ENCODE data around the gene ZMYND10. TPM values are rescaled to one million over a fixed set of nuclear protein-coding genes. Genes with fewer than 3 reads are reported as not detected.

ZMYND10 gene
- total RNA-seq, 1 donor from 2014 or later, result 1.1 TPM

DNA sequence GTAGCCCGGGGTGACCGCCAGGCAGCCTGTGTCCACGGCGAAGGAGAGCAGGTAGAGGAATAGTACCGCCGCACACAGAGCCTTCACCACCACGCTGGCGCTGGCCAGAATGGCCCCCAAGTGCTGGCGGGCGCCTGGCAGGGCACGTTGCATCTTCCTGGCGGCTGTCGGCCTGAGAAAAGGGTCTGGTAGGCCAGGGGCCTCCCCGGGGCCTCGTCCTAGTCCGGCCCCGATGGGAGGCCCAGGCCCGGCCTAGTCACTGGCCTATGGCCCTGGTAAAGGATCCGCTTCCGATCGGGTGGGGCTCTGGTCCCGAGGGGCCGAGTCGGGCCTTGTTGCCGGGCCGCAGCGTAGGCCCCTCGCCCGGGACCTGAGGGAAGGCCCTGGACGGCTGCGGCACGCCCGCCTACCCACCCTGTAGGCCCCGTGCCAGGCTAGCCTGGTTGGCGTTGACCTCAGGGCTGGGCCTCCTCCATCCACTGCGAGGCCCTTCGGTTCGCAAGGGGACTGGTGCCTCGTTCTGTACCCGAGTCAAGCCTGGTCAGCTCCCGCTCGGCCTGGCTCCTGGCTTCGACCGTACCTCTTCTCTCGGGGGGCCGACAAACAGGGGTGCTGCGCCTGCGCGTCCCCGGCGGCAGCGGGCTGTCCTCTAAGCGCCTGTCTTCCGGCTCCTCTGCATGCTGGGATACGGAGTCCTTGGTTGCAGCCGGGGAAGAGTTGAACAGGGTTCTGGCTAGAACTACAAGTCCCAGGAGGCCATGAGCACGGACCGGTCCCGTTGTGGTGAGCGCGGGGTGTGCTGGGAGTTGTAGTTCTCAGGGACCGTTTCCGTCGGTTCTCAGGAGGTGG lies 13.6 kb upstream of the ZMYND10 start, which contains the start of gene TMEM115:
TSS of gene TMEM115 (minus strand) at position 611 of the 849 bp plus-strand sequence. CDS start at position 153, 458 bp downstream.
- H3K27me3 Mint-ChIP-seq (ENCODE audit: low read depth), result no peaks in the 10 kb centered on the region
- TF ChIP-seq, protein P1, sequence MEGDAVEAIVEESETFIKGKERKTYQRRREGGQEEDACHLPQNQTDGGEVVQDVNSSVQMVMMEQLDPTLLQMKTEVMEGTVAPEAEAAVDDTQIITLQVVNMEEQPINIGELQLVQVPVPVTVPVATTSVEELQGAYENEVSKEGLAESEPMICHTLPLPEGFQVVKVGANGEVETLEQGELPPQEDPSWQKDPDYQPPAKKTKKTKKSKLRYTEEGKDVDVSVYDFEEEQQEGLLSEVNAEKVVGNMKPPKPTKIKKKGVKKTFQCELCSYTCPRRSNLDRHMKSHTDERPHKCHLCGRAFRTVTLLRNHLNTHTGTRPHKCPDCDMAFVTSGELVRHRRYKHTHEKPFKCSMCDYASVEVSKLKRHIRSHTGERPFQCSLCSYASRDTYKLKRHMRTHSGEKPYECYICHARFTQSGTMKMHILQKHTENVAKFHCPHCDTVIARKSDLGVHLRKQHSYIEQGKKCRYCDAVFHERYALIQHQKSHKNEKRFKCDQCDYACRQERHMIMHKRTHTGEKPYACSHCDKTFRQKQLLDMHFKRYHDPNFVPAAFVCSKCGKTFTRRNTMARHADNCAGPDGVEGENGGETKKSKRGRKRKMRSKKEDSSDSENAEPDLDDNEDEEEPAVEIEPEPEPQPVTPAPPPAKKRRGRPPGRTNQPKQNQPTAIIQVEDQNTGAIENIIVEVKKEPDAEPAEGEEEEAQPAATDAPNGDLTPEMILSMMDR (IDR thresholded peaks at IDR 0.05), result no peak
- H3K27ac Mint-ChIP-seq (ENCODE audit: unreplicated experiment), result peak within 1 kb of the TSS; percentile 96
- DNase-seq (ENCODE audit: low spot score), result no peak
- H3K4me1 Mint-ChIP-seq (ENCODE audit: low read depth), result peaks cover 40% of the 10 kb centered on the region
- no peaks in the 10 kb centered on the region for H3K9me3 Mint-ChIP-seq (ENCODE audit: low read depth)
- peaks cover 8% of the 10 kb centered on the region for H3K36me3 Mint-ChIP-seq (ENCODE audit: low read depth)
- peak within 1 kb of the TSS; percentile 93 for H3K4me3 Mint-ChIP-seq (ENCODE audit: unreplicated experiment)

DNA sequence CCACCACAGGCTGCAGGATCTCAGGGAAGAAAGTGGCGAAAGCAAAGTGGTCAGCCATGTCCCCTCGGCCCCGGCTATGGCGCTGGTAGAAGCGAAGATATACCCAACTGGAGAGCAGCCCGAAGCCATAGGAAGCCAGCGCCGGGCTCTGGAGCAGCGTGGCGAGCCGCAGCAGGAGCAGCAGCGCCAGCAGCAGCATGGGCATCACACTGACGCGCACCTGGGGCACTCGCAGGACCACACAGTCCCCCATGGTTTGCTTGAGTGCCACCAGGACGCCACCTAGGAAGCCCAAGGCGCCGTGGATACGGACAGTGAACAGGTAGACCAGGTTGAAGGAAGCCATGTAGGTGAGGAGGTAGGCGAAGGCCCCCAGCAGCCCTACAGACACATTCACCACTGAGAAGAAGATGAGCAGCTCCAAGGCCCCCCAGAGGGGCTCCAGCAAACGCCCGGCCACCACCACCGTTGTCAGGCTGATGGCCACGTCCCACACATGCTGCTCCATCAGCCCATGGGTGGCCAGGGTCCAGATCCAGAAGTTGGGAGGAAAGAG lies 12.9 kb upstream of the ZMYND10 start:
- no peaks in the 10 kb centered on the region for H3K27me3 Mint-ChIP-seq (ENCODE audit: low read depth)
- TF ChIP-seq, protein P1 (IDR thresholded peaks at IDR 0.05), result no peak
- DNase-seq (ENCODE audit: low spot score), result no peak
- H3K4me3 Mint-ChIP-seq (ENCODE audit: unreplicated experiment), result peak overlapping the region; percentile 93
- peaks cover 39% of the 10 kb centered on the region for H3K4me1 Mint-ChIP-seq (ENCODE audit: low read depth)
- no peaks in the 10 kb centered on the region for H3K9me3 Mint-ChIP-seq (ENCODE audit: low read depth)
- H3K36me3 Mint-ChIP-seq (ENCODE audit: low read depth), result peaks cover 8% of the 10 kb centered on the region
- H3K27ac Mint-ChIP-seq (ENCODE audit: unreplicated experiment), result peak overlapping the region; percentile 91

DNA sequence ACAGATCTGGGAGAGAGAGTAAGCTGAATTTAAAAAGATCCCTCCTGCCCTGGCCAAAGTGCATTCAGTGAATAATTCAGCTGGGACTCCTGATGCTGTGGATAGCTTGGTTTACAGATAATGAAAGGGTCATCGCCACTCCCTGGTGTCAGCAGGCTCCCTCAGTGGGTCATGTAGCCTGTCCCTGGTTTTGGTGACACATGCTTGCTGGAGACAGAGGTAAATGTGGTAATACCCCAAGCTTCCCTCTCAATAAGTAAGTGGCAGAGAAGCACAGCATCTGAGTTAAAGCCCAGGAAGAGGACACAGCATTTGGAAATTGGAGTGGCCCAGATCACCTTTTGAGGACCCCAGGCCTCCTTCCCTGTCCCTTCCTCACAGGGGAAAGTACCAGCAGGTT lies 11.9 kb upstream of the ZMYND10 start:
- H3K36me3 Mint-ChIP-seq (ENCODE audit: low read depth), result peaks cover 8% of the 10 kb centered on the region
- TF ChIP-seq, protein P1 (IDR thresholded peaks at IDR 0.05), result no peak
- H3K9me3 Mint-ChIP-seq (ENCODE audit: low read depth), result no peaks in the 10 kb centered on the region
- no peak for DNase-seq (ENCODE audit: low spot score)
- peak overlapping the region; percentile 93 for H3K4me3 Mint-ChIP-seq (ENCODE audit: unreplicated experiment)
- H3K27me3 Mint-ChIP-seq (ENCODE audit: low read depth), result no peaks in the 10 kb centered on the region
- H3K4me1 Mint-ChIP-seq (ENCODE audit: low read depth), result peaks cover 43% of the 10 kb centered on the region
- peak overlapping the region; percentile 15 for H3K27ac Mint-ChIP-seq (ENCODE audit: unreplicated experiment)

DNA sequence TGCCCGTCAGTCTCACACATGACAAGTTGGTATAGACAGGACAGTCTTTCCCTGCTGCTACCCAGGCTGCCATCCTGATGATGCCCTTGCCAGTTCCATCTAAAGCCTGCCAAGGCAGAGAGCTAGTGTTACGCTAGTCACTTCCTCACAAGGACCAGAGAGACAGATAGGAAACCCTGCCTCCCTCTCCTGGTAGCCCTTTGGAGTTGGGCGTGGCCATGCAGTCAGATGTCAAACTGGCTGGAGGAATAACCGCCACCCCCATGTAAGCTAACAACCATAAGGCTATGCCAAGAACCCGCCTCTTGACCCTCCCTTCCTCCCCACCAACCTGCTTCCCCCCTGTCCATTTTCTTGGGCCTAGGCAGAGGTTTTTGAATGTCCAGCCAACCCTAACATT lies 11.0 kb upstream of the ZMYND10 start:
- no peaks in the 10 kb centered on the region for H3K9me3 Mint-ChIP-seq (ENCODE audit: low read depth)
- H3K27me3 Mint-ChIP-seq (ENCODE audit: low read depth), result no peaks in the 10 kb centered on the region
- peaks cover 49% of the 10 kb centered on the region for H3K4me1 Mint-ChIP-seq (ENCODE audit: low read depth)
- peaks cover 8% of the 10 kb centered on the region for H3K36me3 Mint-ChIP-seq (ENCODE audit: low read depth)
- DNase-seq (ENCODE audit: low spot score), result no peak
- H3K4me3 Mint-ChIP-seq (ENCODE audit: unreplicated experiment), result peak overlapping the region; percentile 93
- H3K27ac Mint-ChIP-seq (ENCODE audit: unreplicated experiment), result peak overlapping the region; percentile 15
- TF ChIP-seq, protein P1 (IDR thresholded peaks at IDR 0.05), result no peak

DNA sequence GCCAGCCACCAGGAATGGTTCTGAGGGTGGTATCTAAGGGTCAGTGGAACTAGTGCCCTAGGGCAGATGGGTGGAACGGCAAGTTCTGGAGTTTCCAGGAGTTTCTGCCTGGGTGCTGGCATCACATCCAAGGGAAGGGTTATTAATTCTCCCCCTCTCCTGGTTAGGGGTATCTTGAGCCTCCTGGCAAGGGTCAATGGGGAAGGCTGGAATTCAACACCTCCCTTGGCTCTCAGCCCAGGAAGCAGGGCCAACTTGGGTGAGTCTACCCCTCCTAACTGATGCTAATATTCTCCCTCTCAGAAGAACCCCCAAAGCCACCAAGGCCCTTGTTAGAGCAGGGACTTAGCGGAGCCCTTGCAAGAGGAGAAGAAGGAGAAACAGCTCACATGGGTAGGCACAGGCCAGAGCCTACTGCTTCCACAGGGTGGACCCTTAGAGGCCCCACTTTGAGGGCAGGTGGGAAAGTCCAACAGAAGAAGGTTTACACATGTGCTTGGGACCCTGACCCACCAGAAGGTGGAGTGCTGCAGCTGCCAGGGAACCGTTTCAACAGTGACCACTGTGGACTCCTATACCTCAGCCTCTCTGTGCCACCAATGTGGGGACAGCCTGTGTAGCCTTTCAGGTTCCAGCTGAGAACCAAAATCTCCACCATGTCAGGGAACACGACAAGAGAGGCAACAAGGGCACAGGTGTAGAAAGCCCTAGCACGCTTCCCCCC lies 10.5 kb upstream of the ZMYND10 start:
- H3K4me1 Mint-ChIP-seq (ENCODE audit: low read depth), result peaks cover 54% of the 10 kb centered on the region
- H3K27ac Mint-ChIP-seq (ENCODE audit: unreplicated experiment), result peak overlapping the region; percentile 17
- no peaks in the 10 kb centered on the region for H3K27me3 Mint-ChIP-seq (ENCODE audit: low read depth)
- H3K36me3 Mint-ChIP-seq (ENCODE audit: low read depth), result peaks cover 8% of the 10 kb centered on the region
- TF ChIP-seq, protein P1 (IDR thresholded peaks at IDR 0.05), result no peak
- no peak for DNase-seq (ENCODE audit: low spot score)
- H3K4me3 Mint-ChIP-seq (ENCODE audit: unreplicated experiment), result peak overlapping the region; percentile 93
- H3K9me3 Mint-ChIP-seq (ENCODE audit: low read depth), result no peaks in the 10 kb centered on the region

All from chondrocyte (in vitro differentiated cells).